Right forelimb (tissue), 1 donor: Measurements from ENCODE around the gene RAB3IL1.
A peak's percentile ranks its signal among the peaks of the same experiment; 100 is the strongest.
"Not testable (repeated sequence)": the region's sequence is repeated elsewhere in the genome, so short reads cannot be mapped to it uniquely, and the experiment has no call there.

Experiments used
- DNase-seq: peaks from one replicate; pipeline ENCODE4 v3.0.0-alpha.2; 2018

Gene RAB3IL1

GRCh38 chr11:61917334-61918109, at the start of gene RAB3IL1:
Gene RAB3IL1 (minus strand): TSS chr11:61917566. CDS start chr11:61917367, 199 bp downstream.
- DNase-seq, result peak; percentile 83

GRCh38 chr11:61966734-61967115, 49.4 kb upstream of the RAB3IL1 start:
- DNase-seq, result peak; percentile 54

- peak; percentile 4 for DNase-seq
Observed at GRCh38 chr11:61964666-61965271, 47.4 kb upstream of the RAB3IL1 start.

- DNase-seq, result no peak
Observed at GRCh38 chr11:61964058-61964665, 46.8 kb upstream of the RAB3IL1 start.

GRCh38 chr11:61963282-61964057, 46.1 kb upstream of the RAB3IL1 start:
- peak; percentile 40 for DNase-seq

- DNase-seq, result peak; percentile 43
Observed at GRCh38 chr11:61963016-61963281, 45.6 kb upstream of the RAB3IL1 start.

GRCh38 chr11:61962213-61963015, 45.0 kb upstream of the RAB3IL1 start:
- no peak for DNase-seq

- peak; percentile 37 for DNase-seq
Observed at GRCh38 chr11:61961570-61962212, 44.3 kb upstream of the RAB3IL1 start.

GRCh38 chr11:61960532-61960931, 43.2 kb upstream of the RAB3IL1 start:
- no peak for DNase-seq

- DNase-seq, result no peak
Observed at GRCh38 chr11:61959678-61960077, 42.3 kb upstream of the RAB3IL1 start.

- no peak for DNase-seq
Observed at GRCh38 chr11:61959114-61959513, 41.7 kb upstream of the RAB3IL1 start.

GRCh38 chr11:61958590-61958989, 41.2 kb upstream of the RAB3IL1 start:
- no peak for DNase-seq

- DNase-seq, result no peak
Observed at GRCh38 chr11:61957021-61957770, 39.8 kb upstream of the RAB3IL1 start.

GRCh38 chr11:61956191-61957020, 39.0 kb upstream of the RAB3IL1 start:
- DNase-seq, result no peak

- no peak for DNase-seq
Observed at GRCh38 chr11:61955422-61956135, 38.2 kb upstream of the RAB3IL1 start.

- DNase-seq, result peak; percentile 72
Observed at GRCh38 chr11:61954851-61955421, 37.6 kb upstream of the RAB3IL1 start.

GRCh38 chr11:61954106-61954850, 36.9 kb upstream of the RAB3IL1 start:
- DNase-seq, result no peak

- DNase-seq, result not testable (repeated sequence)
Observed at GRCh38 chr11:61953632-61954031, 36.3 kb upstream of the RAB3IL1 start.

GRCh38 chr11:61952882-61953281, 35.5 kb upstream of the RAB3IL1 start:
- DNase-seq, result no peak
